ENCODE data around the gene JHY.

The JHY gene

DNA sequence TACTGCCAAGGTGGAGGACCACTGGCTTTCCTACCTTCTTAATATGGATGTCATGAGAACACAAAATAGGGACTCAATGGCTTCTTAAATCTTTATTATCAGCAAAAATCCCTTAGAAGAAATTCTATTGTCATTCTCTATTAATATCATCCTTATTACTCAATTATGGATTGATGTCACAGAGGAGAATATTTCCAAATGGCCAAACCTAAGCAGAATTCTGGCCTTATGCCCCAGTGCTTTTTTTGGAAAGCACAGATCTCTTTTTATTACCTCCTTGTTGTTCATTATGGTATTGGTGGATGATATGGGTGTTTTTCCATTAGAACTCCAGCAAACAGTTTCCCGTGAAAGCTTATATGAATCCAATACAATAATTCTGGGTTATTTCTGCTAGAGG, 34.4 kb upstream of the JHY start:
- no peak overlapping the region for H3K4me3 ChIP-seq (ENCODE audit: low read depth, low read length)
- TF ChIP-seq CTCF (IDR thresholded peaks at IDR 0.05; ENCODE audit: control insufficient read depth, extremely low read depth, insufficient read depth): no peak
- DNase-seq (ENCODE audit: low read depth): no peak

DNA sequence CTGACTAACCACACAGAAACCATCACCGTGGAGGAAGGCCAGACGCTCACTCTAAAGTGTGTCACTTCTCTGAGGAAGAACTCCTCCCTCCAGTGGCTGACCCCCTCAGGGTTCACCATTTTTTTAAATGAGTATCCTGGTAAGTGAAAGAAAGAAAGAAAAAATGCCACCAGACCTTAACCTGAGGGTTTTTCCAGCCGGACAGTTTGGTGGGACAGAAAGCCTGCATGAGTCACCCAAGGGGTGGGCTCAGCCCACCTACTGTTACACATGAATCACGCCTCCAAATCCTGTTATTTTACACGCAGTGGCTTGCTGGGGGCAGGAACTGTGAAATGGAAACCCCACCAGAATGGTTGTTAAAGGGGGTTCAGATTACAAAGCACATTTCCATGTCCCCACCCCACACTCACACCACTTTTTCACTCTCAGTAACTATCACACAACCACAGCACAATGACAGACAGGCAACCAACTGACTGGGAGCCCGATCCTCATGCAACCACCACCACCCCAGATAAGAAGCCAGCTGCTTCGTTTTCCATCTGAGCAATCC, 32.4 kb upstream of the JHY start:
- no peak for DNase-seq (ENCODE audit: low read depth)
- TF ChIP-seq CTCF (IDR thresholded peaks at IDR 0.05; ENCODE audit: control insufficient read depth, extremely low read depth, insufficient read depth): no peak
- H3K4me3 ChIP-seq (ENCODE audit: low read depth, low read length): no peak overlapping the region

DNA sequence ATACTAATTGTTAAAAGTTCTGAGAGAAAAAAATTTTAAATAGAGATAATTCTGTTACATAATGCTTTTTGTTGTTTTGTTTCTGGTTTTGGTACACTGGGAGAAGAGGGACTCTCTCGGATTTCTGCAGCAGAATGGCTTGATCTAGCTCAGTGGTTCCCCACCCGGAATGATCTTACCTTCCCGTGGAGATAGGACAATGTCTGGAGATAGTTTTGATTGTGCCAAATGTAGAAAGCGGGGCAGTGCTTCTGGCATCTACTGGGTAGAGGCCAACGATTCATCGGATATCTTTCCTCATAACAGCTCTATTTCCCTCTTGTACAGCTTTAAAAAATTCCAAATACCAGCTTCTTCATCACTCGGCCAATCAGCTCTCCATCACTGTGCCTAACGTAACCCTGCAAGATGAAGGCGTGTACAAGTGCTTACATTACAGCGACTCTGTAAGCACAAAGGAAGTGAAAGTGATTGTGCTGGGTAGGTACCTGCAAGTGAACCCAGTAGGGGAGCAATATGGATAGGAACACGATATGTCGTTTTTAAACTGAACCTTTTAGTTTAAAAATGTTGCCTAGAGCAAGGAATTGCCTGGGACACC, 31.1 kb upstream of the JHY start:
- H3K4me3 ChIP-seq (ENCODE audit: low read depth, low read length): no peak overlapping the region
- TF ChIP-seq CTCF (IDR thresholded peaks at IDR 0.05; ENCODE audit: control insufficient read depth, extremely low read depth, insufficient read depth): no peak
- no peak for DNase-seq (ENCODE audit: low read depth)

GRCh38 chr11:122852074-122852795, 30.3 kb upstream of the JHY start:
- H3K4me3 ChIP-seq (ENCODE audit: low read depth, low read length): no peak overlapping the region
- no peak for TF ChIP-seq CTCF (IDR thresholded peaks at IDR 0.05; ENCODE audit: control insufficient read depth, extremely low read depth, insufficient read depth)
- DNase-seq (ENCODE audit: low read depth): no peak

DNA sequence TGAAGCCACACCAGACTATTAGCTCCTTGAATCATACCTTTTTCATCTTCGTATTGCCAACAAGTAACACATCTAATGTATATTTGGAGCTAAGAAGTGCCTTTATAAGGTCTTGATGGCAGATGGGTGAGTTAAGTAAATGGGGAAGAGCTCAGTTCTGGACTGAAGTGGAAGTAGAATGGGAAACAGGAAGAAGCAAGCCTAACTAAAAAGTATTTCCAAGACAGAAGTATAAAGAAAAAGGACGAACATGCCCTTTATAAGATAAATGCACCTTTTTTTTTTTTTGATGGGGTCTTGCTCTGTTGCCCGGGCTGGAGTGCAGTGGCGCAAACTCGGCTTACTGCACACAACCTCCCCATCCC, 29.8 kb upstream of the JHY start:
- H3K4me3 ChIP-seq (ENCODE audit: low read depth, low read length): no peak overlapping the region
- no peak for DNase-seq (ENCODE audit: low read depth)
- no peak for TF ChIP-seq CTCF (IDR thresholded peaks at IDR 0.05; ENCODE audit: control insufficient read depth, extremely low read depth, insufficient read depth)

GRCh38 chr11:122853261-122853660, 29.3 kb upstream of the JHY start:
- no peak for DNase-seq (ENCODE audit: low read depth)
- H3K4me3 ChIP-seq (ENCODE audit: low read depth, low read length): no peak overlapping the region
- TF ChIP-seq CTCF (IDR thresholded peaks at IDR 0.05; ENCODE audit: control insufficient read depth, extremely low read depth, insufficient read depth): no peak
